Central memory CD8-positive, alpha-beta T cell (primary cell): ENCODE measurements around the gene ZBTB32.
"Not testable (repeated sequence)": the region's sequence is repeated elsewhere in the genome, so short reads cannot be mapped to it uniquely, and the experiment has no call there.

ENCODE experiments used
- ATAC-seq: fragments of 150-1000 bp; cut with Tn5 transposase; replicated peaks from 2 replicates; pipeline ENCODE4 v1.10.0; 2022; ENCODE audit warnings: mild to moderate bottlenecking, moderate FRiP score, moderate number of reproducible peaks; ENCODE audit not compliant: poor library complexity, severe bottlenecking; ENCODE audit errors: extremely low read depth
- DNase-seq, 2 donors: peaks; one replicate each; pipeline ENCODE4 v3.0.0; 2021; ENCODE audit warnings: low spot score in 2 of 2
- H3K27ac Mint-ChIP-seq: one replicate; pipeline ENCODE4 v1.8.0; 2022; ENCODE audit warnings: low read depth, mild to moderate bottlenecking, moderate library complexity, mixed read lengths
- H3K27me3 Mint-ChIP-seq: one replicate; pipeline ENCODE4 v1.8.0; 2022; ENCODE audit warnings: mixed read lengths
- H3K36me3 Mint-ChIP-seq: one replicate; pipeline ENCODE4 v1.8.0; 2022; ENCODE audit warnings: mild to moderate bottlenecking, moderate library complexity, mixed read lengths; ENCODE audit not compliant: insufficient read depth
- H3K4me1 Mint-ChIP-seq: one replicate; pipeline ENCODE4 v1.8.0; 2022; ENCODE audit warnings: mixed read lengths
- H3K4me3 Mint-ChIP-seq: one replicate; pipeline ENCODE4 v1.8.0; 2022; ENCODE audit warnings: mild to moderate bottlenecking, moderate library complexity, mixed read lengths
- H3K9me3 Mint-ChIP-seq: one replicate; pipeline ENCODE4 v1.8.0; 2022; ENCODE audit warnings: mixed read lengths

Gene ZBTB32

DNA sequence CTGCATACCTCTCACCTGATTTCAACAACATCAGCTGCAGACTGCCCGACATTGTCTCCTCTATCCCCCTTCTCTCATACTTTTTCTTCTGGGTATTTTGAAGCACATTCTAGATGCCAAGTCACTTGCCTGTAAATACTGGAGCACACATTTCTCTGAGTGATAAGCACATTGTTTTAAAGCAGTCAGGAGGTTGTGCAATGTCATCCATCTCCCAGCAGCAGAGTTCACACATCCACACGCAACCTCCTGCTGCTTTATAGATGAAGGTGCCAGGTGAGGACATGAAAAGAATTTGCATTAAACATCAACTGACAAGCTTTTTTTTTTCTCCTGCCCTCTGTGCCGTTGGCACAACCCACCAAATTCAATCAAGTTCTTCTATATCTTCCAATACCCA lies 32.5 kb upstream of the ZBTB32 start:
- H3K4me3 Mint-ChIP-seq, result no peak overlapping the region
- H3K4me1 Mint-ChIP-seq, result peaks cover 13% of the 10 kb centered on the region
- ATAC-seq, result no peak
- H3K9me3 Mint-ChIP-seq, result no peaks in the 10 kb centered on the region
- H3K27ac Mint-ChIP-seq, result no peak overlapping the region
- H3K36me3 Mint-ChIP-seq, result peaks cover 2% of the 10 kb centered on the region
- no peak for DNase-seq
- peaks cover 55% of the 10 kb centered on the region for H3K27me3 Mint-ChIP-seq

DNA sequence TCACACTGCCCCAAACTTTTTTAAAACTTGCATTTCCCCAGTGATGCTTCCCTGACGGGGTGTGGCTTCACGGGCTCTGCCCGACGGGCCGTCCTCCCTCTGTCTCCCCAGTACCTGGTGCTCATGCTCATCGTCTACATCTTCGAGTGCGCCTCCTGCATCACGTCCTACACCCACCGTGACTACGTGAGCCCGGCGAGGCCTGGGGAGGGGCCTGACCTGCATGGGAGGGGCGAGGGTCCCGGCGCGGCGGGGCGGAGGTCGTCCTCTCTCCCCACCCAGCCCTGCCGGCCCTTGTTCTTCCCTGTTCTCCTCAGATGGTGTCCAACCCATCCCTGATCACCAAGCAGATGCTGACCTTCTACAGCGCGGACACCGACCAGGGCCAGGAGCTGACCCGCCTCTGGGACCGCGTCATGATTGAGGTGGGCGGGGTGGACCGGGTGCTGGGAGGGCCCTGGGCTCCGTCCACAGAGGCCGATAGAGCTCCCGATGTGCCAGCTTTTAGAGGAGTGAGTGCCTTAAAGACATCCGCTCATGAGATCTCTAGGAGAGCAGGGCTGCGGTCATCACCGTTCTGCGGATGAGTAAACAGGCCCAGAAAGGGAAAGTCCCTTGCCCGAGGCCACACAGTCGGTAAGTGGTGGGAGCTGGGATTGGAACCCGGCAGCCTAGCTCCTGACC lies 31.1 kb upstream of the ZBTB32 start:
- peak overlapping the region; percentile 58 for H3K27ac Mint-ChIP-seq
- H3K9me3 Mint-ChIP-seq, result no peaks in the 10 kb centered on the region
- H3K27me3 Mint-ChIP-seq, result peaks cover 63% of the 10 kb centered on the region
- peaks cover 13% of the 10 kb centered on the region for H3K4me1 Mint-ChIP-seq
- peak overlapping the region; percentile 75 for H3K4me3 Mint-ChIP-seq
- DNase-seq (peak in 1 of 2 donors; percentile 17), ATAC-seq (peak; percentile 83)
- peaks cover 2% of the 10 kb centered on the region for H3K36me3 Mint-ChIP-seq

DNA sequence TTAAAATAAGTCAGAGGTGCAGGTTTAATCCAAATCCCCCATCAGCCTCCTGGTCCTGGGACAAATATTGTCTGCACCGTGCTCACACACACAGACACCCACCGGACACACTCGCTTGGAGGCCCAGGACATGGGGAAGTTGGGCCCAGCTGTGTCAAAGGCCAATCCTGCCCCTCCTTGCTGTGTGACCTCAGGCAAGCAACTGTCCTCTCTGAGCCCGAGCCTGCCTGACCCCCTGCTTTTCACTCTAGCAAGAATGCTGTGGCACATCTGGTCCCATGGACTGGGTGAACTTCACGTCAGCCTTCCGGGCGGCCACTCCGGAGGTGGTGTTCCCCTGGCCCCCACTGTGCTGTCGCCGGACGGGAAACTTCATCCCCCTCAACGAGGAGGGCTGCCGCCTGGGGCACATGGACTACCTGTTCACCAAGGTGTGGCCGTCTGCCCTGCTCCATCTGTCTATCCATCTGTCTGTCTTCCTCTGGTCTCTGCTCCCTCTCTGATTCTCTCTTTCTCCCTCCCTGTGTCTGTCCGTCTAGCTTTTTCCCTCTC lies 28.7 kb upstream of the ZBTB32 start:
- ATAC-seq (no peak), DNase-seq (no peak)
- Mint-ChIP-seq H3K36me3 (no peaks in the 10 kb centered on the region), H3K27ac (no peak overlapping the region), H3K9me3 (no peaks in the 10 kb centered on the region), H3K4me1 (peaks cover 13% of the 10 kb centered on the region), H3K27me3 (peaks cover 51% of the 10 kb centered on the region), H3K4me3 (no peak overlapping the region)

DNA sequence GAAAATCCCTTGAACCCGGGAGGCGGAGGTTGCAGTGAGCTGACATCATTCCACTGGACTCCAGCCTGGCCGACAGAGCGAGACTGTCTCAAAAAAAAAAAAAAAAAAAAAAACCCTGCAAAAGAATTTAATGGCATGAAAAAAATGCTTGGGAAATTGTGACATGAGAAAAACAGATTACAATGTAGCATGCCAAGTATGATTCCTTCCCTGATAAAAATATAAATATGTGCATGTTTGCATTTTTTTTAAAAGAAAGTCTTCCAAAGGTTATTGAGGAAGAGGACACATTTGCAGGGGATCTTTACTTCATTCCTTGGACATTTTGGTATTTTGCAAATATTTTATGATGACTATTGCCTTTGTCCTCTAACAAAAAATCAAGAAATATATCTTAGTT lies 14.5 kb upstream of the ZBTB32 start:
- Mint-ChIP-seq H3K27me3 (no peaks in the 10 kb centered on the region), H3K27ac (no peak overlapping the region), H3K36me3 (no peaks in the 10 kb centered on the region), H3K4me3 (no peak overlapping the region), H3K4me1 (no peaks in the 10 kb centered on the region), H3K9me3 (no peaks in the 10 kb centered on the region)
- DNase-seq, result no peak
- no peak for ATAC-seq

DNA sequence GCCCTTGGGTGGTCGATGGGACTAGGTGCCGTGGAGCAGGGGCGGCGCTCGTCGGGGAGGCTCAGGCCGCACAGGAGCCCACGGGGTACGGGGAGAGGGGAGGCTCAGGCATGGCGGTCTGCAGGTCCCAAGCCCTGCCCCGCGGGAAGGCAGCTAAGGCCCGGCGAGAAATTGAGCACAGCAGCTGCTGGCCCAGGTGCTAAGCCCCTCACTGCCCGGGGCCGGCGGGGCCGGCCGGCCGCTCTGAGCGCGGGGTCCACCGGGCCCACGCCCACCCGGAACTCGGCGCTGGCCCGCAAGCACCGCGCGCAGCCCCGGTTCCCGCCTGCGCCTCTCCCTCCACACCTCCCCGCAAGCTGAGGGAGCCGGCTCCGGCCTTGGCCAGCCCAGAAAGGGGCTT lies 13.3 kb upstream of the ZBTB32 start:
- H3K9me3 Mint-ChIP-seq, H3K4me1 Mint-ChIP-seq, H3K27ac Mint-ChIP-seq, H3K4me3 Mint-ChIP-seq, DNase-seq, H3K27me3 Mint-ChIP-seq, ATAC-seq, H3K36me3 Mint-ChIP-seq: not testable (repeated sequence)

DNA sequence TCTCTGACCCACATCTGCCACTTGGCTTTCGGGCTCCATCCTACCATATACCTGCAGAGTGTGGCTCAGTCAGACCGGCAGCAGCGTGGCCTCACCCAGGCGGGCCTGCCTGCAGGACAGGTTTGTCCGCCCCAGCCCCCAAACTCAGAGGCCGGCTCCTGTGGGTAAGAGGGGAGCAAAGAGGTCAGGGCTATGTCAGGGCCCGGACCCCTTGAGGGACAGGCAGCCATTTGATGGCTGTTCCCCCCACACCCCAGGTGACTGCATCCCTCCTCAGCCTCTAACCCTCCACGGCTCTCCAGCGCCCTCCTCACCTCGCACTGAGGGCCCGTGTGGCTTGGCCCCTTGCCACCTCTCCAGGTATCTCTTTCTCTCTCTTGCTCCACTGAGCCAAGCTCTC lies 12.3 kb upstream of the ZBTB32 start:
- Mint-ChIP-seq H3K9me3 (no peaks in the 10 kb centered on the region), H3K36me3 (no peaks in the 10 kb centered on the region), H3K4me1 (no peaks in the 10 kb centered on the region), H3K27me3 (no peaks in the 10 kb centered on the region), H3K4me3 (no peak overlapping the region), H3K27ac (no peak overlapping the region)
- DNase-seq (no peak), ATAC-seq (no peak)

DNA sequence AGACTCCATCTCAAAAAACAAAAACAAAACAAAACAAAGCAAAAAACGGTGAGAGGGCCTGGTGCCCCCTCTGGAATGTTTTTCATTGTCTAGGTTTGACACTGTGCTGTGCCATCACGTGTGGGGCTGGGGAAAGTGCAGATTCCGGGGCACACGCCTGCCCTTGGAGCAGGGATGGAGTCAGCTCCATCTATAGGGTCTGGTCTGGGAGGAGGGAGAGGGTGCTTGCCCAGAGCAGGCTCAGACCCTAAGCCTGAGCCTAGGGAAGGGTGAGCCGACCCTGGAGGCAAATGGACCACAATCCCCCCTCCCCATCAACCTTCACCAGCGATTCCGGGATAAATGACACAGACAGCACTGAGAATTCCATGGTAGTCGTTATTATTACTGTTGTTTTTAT lies 10.9 kb upstream of the ZBTB32 start:
- Mint-ChIP-seq H3K9me3 (no peaks in the 10 kb centered on the region), H3K4me3 (no peak overlapping the region), H3K27ac (no peak overlapping the region), H3K36me3 (no peaks in the 10 kb centered on the region), H3K4me1 (no peaks in the 10 kb centered on the region), H3K27me3 (no peaks in the 10 kb centered on the region)
- DNase-seq (no peak), ATAC-seq (no peak)

DNA sequence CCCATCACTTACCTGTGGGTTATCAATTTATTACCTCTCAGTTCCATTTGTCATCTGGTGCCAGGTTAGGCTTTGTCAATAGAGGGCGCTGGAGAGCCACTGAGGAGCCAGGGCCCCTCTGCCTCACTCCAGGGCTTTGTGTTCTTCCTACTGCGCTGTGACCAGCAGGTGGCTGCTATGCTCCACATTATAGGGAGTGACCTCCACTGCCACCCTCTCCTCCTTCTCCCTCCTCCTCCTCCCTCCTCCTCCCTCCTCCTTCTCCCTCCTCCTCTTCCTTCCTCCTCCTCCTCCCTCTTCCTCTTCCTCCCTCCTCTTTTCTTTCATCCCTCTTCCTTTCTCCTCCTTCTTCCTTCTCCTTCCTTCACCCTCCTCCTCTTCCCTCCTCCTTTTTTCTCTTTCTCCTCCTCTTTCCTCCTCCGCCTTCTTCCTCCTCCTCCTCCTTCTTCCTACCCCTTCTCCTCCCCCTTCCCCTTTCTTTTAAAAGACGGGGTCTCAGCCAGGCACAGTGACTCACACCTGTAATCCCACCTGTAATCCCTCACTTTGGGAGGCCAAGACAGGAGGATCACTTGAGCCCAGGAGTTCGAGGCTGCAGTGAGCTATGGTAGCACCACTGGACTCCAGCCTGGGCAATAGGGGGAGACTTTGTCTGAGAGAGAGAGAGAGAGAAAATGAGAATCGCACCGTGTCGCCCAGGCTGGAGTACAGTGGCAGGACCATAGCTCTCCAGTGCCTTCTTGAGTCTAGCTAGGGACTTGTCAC lies 10.3 kb upstream of the ZBTB32 start:
- no peaks in the 10 kb centered on the region for H3K9me3 Mint-ChIP-seq
- H3K4me1 Mint-ChIP-seq, result no peaks in the 10 kb centered on the region
- ATAC-seq (peak; percentile 100), DNase-seq (peak; percentile 86)
- no peak overlapping the region for H3K4me3 Mint-ChIP-seq
- H3K27me3 Mint-ChIP-seq, result no peaks in the 10 kb centered on the region
- H3K27ac Mint-ChIP-seq, result no peak overlapping the region
- no peaks in the 10 kb centered on the region for H3K36me3 Mint-ChIP-seq

DNA sequence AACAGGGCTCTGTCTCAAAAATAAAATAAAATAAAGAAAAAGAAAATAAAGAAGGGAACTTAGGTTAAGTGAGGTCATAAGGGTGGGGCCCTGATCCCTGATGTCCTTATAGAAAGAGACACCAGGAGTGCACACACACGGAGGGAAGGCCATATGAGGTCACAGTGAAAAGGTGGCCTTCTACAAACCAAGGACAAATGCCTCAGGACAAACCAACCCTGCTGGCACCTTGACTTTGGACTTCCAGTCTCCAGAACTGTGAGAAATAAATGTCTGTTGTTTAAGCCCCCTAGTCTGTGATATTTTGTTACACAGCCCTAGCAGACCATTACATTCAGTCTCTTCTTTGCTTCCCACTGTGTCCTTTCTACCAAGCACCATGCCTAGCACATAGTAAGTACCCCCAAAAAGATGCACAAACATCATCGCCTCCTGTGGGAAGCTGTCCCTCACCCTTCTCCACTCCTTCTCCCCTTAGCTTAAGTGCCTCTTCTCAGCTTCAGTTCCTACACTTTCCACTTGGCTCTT lies 8.4 kb upstream of the ZBTB32 start:
- Mint-ChIP-seq H3K9me3 (no peaks in the 10 kb centered on the region), H3K36me3 (no peaks in the 10 kb centered on the region), H3K27me3 (no peaks in the 10 kb centered on the region), H3K4me3 (no peak overlapping the region), H3K4me1 (no peaks in the 10 kb centered on the region), H3K27ac (no peak overlapping the region)
- ATAC-seq (no peak), DNase-seq (no peak)

DNA sequence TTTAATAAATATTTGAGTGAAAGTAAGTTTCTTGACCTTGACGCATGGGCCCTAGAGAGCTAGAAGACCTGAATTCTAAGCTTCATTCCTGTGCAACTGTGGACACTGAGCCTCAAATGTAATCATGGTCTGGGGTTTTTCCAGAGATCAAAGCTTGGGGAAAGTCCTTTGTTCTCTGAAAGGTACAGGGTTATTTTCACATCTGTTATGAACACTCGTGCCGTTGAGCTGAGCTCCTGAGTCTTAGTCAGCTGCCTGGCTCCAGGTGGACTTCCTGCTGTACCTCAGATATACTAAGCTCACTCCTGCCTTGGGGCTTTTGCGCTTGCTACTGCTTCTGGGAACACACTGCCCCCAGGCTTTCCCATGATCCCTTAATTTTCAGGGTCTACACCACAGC lies 7.5 kb upstream of the ZBTB32 start:
- no peaks in the 10 kb centered on the region for H3K4me1 Mint-ChIP-seq
- H3K9me3 Mint-ChIP-seq, result no peaks in the 10 kb centered on the region
- H3K27ac Mint-ChIP-seq, result no peak overlapping the region
- H3K4me3 Mint-ChIP-seq, result no peak overlapping the region
- H3K36me3 Mint-ChIP-seq, result no peaks in the 10 kb centered on the region
- H3K27me3 Mint-ChIP-seq, result no peaks in the 10 kb centered on the region
- ATAC-seq (no peak), DNase-seq (no peak)

DNA sequence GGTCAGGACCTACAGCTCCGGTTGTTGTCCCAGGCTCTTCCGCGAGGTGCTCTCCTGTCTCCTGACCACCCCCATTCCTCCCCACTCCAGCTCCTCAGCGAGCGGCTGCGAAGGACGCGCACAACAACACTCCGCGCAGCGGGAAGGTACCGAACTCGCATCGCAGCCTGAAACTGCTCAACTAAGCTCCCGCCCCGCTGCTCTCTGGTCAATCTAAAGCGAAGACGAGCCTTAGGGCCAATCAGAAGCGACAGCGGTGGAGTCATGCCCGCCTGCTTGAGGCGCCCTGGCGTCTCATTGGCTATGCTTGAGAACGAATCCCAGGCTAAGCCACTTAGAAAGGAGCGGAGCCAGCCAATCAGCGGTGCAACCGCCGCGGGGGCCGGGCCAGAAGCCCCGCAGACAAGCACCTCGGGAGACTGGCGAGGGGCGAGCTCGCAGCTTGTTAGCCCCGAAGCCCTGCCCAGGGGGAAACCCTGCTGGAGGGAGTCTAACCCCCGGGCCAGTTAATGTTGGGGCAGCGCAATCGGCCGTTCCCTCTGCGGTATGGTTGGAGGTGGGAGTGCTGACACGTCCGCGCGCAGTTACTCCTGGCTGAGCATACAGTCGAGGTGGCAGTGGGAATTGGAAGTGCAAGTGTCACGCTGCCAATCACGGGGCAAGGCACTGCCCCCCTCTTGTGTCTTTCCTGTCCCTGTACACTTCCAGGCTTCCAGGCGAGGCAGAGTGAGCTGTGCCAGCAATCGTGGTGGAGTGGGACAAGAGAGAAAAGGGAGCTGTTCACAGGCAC lies 1.9 kb upstream of the ZBTB32 start:
- H3K27ac Mint-ChIP-seq, result peak overlapping the region; percentile 87
- H3K4me3 Mint-ChIP-seq, result peak overlapping the region; percentile 90

DNA sequence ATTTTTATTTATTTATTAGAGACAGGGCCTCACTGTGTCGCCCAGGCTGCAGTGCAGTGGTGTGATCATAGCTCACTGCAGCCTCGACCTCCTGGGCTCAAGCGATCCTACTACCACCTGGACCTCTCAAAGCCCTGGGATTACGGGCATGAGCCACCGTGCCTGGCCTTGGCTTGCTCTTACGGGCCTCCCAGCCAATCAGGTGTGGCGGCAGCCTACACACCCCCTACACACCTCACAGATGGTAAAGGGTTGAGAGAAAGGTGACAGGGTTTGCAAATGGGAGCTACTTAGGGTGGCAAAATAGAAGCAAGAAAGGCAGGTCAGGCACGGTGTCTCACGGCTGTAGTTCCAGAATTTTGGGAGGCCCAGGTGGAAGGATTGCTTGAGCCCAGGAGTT lies 1.0 kb upstream of the ZBTB32 start:
- Mint-ChIP-seq H3K4me1 (peaks cover 8% of the 10 kb centered on the region), H3K4me3 (peak overlapping the region; percentile 90), H3K27ac (no peak overlapping the region)

More for the DNA sequence above, 1.9 kb upstream of the ZBTB32 start:
- peaks cover 8% of the 10 kb centered on the region for H3K4me1 Mint-ChIP-seq
- peak; percentile 72 to 87 for DNase-seq
- no peaks in the 10 kb centered on the region for H3K27me3 Mint-ChIP-seq
- H3K9me3 Mint-ChIP-seq, result no peaks in the 10 kb centered on the region
- peak; percentile 100 for ATAC-seq
- H3K36me3 Mint-ChIP-seq, result peaks cover 6% of the 10 kb centered on the region

More for the DNA sequence above, 1.0 kb upstream of the ZBTB32 start:
- Mint-ChIP-seq H3K36me3 (peaks cover 6% of the 10 kb centered on the region), H3K9me3 (no peaks in the 10 kb centered on the region), H3K27me3 (no peaks in the 10 kb centered on the region)
- DNase-seq (no peak), ATAC-seq (no peak)
